Adrenal gland (tissue), 19 donors: ENCODE measurements around the gene ZGRF1. TPM values are rescaled to one million over a fixed set of nuclear protein-coding genes. Genes with fewer than 3 reads are reported as not detected.
A peak's percentile ranks its signal among the peaks of the same experiment; 100 is the strongest.

Experiments
- DNase-seq, 7 donors: peaks; one replicate each; pipeline ENCODE4 v3.0.0-alpha.2; 2019 to 2020
- H3K27ac ChIP-seq, 5 donors: fragments of 200-600 bp; sonication (generic) in 4 of 5; 1 replicate in 3 of 5; 2 replicates in 2 of 5; pipeline versions ENCODE4 v1.5.1 to v1.8.0; 2016 to 2020; ENCODE audit warnings: mild to moderate bottlenecking in 1 of 5
- H3K27me3 ChIP-seq: fragments of 200-600 bp; 2 replicates; pipeline ENCODE4 v1.8.0; 2021
- H3K36me3 ChIP-seq, 2 donors: fragments of 200-600 bp; replicated peaks in 1 of 2; 1 replicate in 1 of 2; 2 replicates in 1 of 2; pipeline versions ENCODE4 v1.5.1 to v1.8.0; 2018 to 2022
- H3K4me1 ChIP-seq, 2 donors: fragments of 200-600 bp; replicated peaks in 1 of 2; 1 replicate in 1 of 2; 2 replicates in 1 of 2; pipeline versions ENCODE4 v1.5.1 to v1.8.0; 2018 to 2021
- H3K4me3 ChIP-seq, 4 donors: fragments of 200-600 bp; sonication (generic) in 3 of 4; one replicate each; pipeline ENCODE4 v1.5.1; 2016 to 2018
- H3K9me3 ChIP-seq, 3 donors: fragments of 200-600 bp; sonication (generic) in 1 of 3; replicated peaks in 1 of 3; 1 replicate in 2 of 3; 2 replicates in 1 of 3; pipeline versions ENCODE4 v1.5.1 to v1.8.0; 2016 to 2021
- CTCF ChIP-seq, 6 experiments: fragments of 450-650 bp in 4 of 6; fragments of 200-600 bp in 2 of 6; sonication (generic) in 1 of 6; IDR thresholded peaks; 1 replicate in 5 of 6; 2 replicates in 1 of 6; pipeline versions ENCODE4 v1.5.1 to v1.8.0; 2016 to 2021; ENCODE audit warnings: antibody characterized with exemption in 6 of 6, mild to moderate bottlenecking in 2 of 6, moderate library complexity in 1 of 6
- POLR2A ChIP-seq, 2 donors: fragments of 450-650 bp; IDR thresholded peaks; one replicate each; pipeline ENCODE4 v1.6.1; 2017; ENCODE audit warnings: antibody characterized with exemption in 2 of 2, mild to moderate bottlenecking in 2 of 2, moderate library complexity in 1 of 2
- WGBS, 4 donors: extraction: QIAGEN DNeasy Blood & Tissue Kit in 2 of 4; methylation state at CpG; one replicate each; pipeline versions ENCODE4 v1.1.5 to v1.1.7; 2013 to 2017; 5-methylcytosine and 5-hydroxymethylcytosine counted together
- intact Hi-C, 2 donors: fragments of 100-400 bp; cut with DNase I; formaldehyde crosslinking; loops; one replicate each; pipeline versions ENCODE4 v1.14.1 to v1.15.0; 2022 to 2023
- long read RNA-seq, 10 donors: library from polyadenylated mRNA in 3 of 10; unstranded in 2 of 10; stranded (forward) in 1 of 10; transcript quantifications; one replicate each; pipeline ENCODE4 v2.0.0 and lab custom pipeline, GENCODE V29; 2021 to 2026
- polyA plus RNA-seq, 3 donors: library from polyadenylated mRNA; stranded (reverse); fragments of 200-250 nt in 2 of 3; fragments of 350-450 nt in 1 of 3; fragmentation: Illumina TruSeq in 1 of 3; extraction: RNeasy Lipid Tissue Mini Kit (QIAGEN cat#74804) in 1 of 3; gene quantifications; one replicate each; pipeline ENCODE4 v1.2.3, GENCODE V29; 2013 to 2014
- total RNA-seq, 9 donors: library from RNA; depleted of rRNA in 4 of 9; stranded (reverse); fragments of >200 nt in 4 of 9; fragments of 120-200 nt in 1 of 9; fragmentation: NEBNext Ultra II Directional in 1 of 9; extraction: Animal tissue kit (Norgen Biotek cat#: 25700) in 1 of 9; gene quantifications; one replicate each; pipeline versions ENCODE4 v1.1.0 to v1.2.4, GENCODE V29; 2013 to 2023
- donor health status: healthy with polysubstance abuse.
- donor health status: Bipolar disorder and iron deficiency.
- donor health status: DM: yes; HTN: yes; CAD: no.
- donor health status: DM: no; HTN: no; CAD: no.
- donor health status: DM: no; HTN: no; CAD: no.
- donor health status: DM: yes; HTN: yes; CAD: no.

ZGRF1 gene
- total RNA-seq, result 10 to 100 TPM in 1 of 9 donors, 1 to 10 TPM in 7, under 1 TPM in 1; 0.66 to 17.6 (median 2.7) TPM
- polyA plus RNA-seq, result 1 to 10 TPM; 2.6 to 9.1 (median 6.4) TPM
- long read RNA-seq, donor 1, result 0 reads
- long read RNA-seq, donor 2, partial matches to known transcripts, result 0 of 1 reads
- long read RNA-seq, donor 2, other reads (novel, unspliced or antisense), result 0 of 1 reads
- long read RNA-seq, donor 3, partial matches to known transcripts, result 95 of 116 reads
- long read RNA-seq, donor 3, other reads (novel, unspliced or antisense), result 20 of 116 reads
- long read RNA-seq, donor 4, result 0 reads
- long read RNA-seq, donor 5, partial matches to known transcripts, result 0 of 2 reads
- long read RNA-seq, donor 5, other reads (novel, unspliced or antisense), result 2 of 2 reads
- long read RNA-seq, donor 6, result 0 reads
- long read RNA-seq, donor 7, result 0 reads
- long read RNA-seq, donor 8, partial matches to known transcripts, result 0 of 1 reads
- long read RNA-seq, donor 8, other reads (novel, unspliced or antisense), result 0 of 1 reads
- long read RNA-seq, donor 9, result 0 reads
- long read RNA-seq, donor 10, result 0 reads

- Histone ChIP-seq H3K4me1 (peaks cover 6 to 28% of the 10 kb centered on the region in 2 donors), H3K27ac (peak within 1 kb of the TSS; percentile 69 to 98 (median 89)), H3K9me3 (no peaks in the 10 kb centered on the region), H3K4me3 (peak within 1 kb of the TSS; percentile 1 to 66 (median 29)), H3K27me3 (no peaks in the 10 kb centered on the region), H3K36me3 (no peaks in the 10 kb centered on the region)
- WGBS, 4 donors, result 0 to 1% (median 0%) methylated on average over 34 to 66 of the region's 66 CpGs
- peak; percentile 99 to 100 (median 99) for DNase-seq
- TF ChIP-seq CTCF (IDR thresholded peaks at IDR 0.05) (peak; percentile 80 to 99 (median 98)), POLR2A (IDR thresholded peaks at IDR 0.05) (peak in 1 of 2 donors; percentile 27)
- intact Hi-C loops, result no loop called here
These were observed at the start of gene ZGRF1, which contains the start of gene LARP7 for GRCh38 chr4:112636688-112637551. TSS of gene ZGRF1 (minus strand) at chr4:112636909. CDS start at chr4:112633176, 3,733 bp downstream. TSS of gene LARP7 (plus strand) at chr4:112637143. CDS start at chr4:112644670, 7,527 bp downstream.

- H3K9me3 ChIP-seq, result no peaks in the 10 kb centered on the region
- H3K4me1 ChIP-seq, result no peaks in the 10 kb centered on the region
- no peak overlapping the region for H3K27ac ChIP-seq
- no peak for TF ChIP-seq POLR2A (IDR thresholded peaks at IDR 0.05)
- TF ChIP-seq CTCF (IDR thresholded peaks at IDR 0.05), result no peak
- H3K27me3 ChIP-seq, result no peaks in the 10 kb centered on the region
- no peak overlapping the region for H3K4me3 ChIP-seq
- no peak for DNase-seq
- 39 to 67% (median 60%) methylated on average over 2 of the region's 2 CpGs for WGBS, 4 donors
- intact Hi-C loops, result no loop called here
- H3K36me3 ChIP-seq, result no peaks in the 10 kb centered on the region
These were observed 44.3 kb upstream of the ZGRF1 start for GRCh38 chr4:112680996-112681395.

- WGBS, 4 donors, result 71 to 92% (median 80%) methylated on average over 2 of the region's 2 CpGs
These were observed 40.9 kb upstream of the ZGRF1 start for GRCh38 chr4:112677519-112678091.

More at GRCh38 chr4:112677519-112678091, 40.9 kb upstream of the ZGRF1 start:
- Histone ChIP-seq H3K27me3 (no peaks in the 10 kb centered on the region), H3K4me3 (no peak overlapping the region), H3K9me3 (no peaks in the 10 kb centered on the region), H3K27ac (no peak overlapping the region), H3K36me3 (no peaks in the 10 kb centered on the region), H3K4me1 (no peaks in the 10 kb centered on the region)
- TF ChIP-seq POLR2A (IDR thresholded peaks at IDR 0.05), result no peak
- no peak for TF ChIP-seq CTCF (IDR thresholded peaks at IDR 0.05)
- intact Hi-C loops, result no loop called here
- DNase-seq, result no peak
